Epithelial cell of proximal tubule (primary cell): ENCODE measurements around the gene ZNF148. TPM values are rescaled to one million over a fixed set of nuclear protein-coding genes. Genes with fewer than 3 reads are reported as not detected.
A peak's percentile ranks its signal among the peaks of the same experiment; 100 is the strongest.

Experiments used
- DNase-seq: peaks from one replicate; pipeline ENCODE4 v3.0.0-alpha.2; 2011; ENCODE audit warnings: low read depth
- H3K4me3 ChIP-seq: 2 replicates; pipeline ENCODE4 v1.5.1; 2011; ENCODE audit warnings: low read depth, mild to moderate bottlenecking, low read length
- total RNA-seq: library from RNA; depleted of rRNA; stranded (reverse); fragments of >200 nt; gene quantifications from 2 replicates; pipeline ENCODE4 v1.2.3, GENCODE V29; 2015
- TF ChIP-seq, protein P1 (sequence below): conservative IDR thresholded peaks from 2 replicates; pipeline ENCODE4 v1.5.1; 2012; ENCODE audit warnings: low read depth, mild to moderate bottlenecking, low read length

ZNF148 gene
- total RNA-seq, 1 donor from 2014 or later: 16.3 TPM

DNA sequence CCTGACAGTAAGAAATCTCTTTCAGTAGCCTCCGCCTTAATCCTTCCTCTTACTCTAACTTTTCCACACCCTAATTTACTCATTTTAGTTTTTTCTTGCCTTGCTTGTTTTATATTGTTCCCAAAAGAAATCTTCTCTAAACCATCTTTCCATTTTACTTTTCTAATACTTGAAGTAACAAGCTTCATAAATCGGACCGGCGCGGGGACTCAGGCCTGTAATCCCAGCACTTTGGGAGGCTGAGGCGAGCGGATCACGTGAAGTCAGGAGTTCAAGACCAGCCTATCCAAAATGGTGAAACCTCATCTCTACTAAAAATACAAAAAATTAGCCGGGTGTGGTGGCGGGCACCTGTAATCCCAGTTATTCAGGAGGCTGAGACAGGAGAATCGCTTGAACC is 17.3 kb downstream of the ZNF148 start:
- H3K4me3 ChIP-seq: peak overlapping the region; percentile 76
- DNase-seq: no peak
- TF ChIP-seq, protein P1, sequence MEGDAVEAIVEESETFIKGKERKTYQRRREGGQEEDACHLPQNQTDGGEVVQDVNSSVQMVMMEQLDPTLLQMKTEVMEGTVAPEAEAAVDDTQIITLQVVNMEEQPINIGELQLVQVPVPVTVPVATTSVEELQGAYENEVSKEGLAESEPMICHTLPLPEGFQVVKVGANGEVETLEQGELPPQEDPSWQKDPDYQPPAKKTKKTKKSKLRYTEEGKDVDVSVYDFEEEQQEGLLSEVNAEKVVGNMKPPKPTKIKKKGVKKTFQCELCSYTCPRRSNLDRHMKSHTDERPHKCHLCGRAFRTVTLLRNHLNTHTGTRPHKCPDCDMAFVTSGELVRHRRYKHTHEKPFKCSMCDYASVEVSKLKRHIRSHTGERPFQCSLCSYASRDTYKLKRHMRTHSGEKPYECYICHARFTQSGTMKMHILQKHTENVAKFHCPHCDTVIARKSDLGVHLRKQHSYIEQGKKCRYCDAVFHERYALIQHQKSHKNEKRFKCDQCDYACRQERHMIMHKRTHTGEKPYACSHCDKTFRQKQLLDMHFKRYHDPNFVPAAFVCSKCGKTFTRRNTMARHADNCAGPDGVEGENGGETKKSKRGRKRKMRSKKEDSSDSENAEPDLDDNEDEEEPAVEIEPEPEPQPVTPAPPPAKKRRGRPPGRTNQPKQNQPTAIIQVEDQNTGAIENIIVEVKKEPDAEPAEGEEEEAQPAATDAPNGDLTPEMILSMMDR: no peak

DNA sequence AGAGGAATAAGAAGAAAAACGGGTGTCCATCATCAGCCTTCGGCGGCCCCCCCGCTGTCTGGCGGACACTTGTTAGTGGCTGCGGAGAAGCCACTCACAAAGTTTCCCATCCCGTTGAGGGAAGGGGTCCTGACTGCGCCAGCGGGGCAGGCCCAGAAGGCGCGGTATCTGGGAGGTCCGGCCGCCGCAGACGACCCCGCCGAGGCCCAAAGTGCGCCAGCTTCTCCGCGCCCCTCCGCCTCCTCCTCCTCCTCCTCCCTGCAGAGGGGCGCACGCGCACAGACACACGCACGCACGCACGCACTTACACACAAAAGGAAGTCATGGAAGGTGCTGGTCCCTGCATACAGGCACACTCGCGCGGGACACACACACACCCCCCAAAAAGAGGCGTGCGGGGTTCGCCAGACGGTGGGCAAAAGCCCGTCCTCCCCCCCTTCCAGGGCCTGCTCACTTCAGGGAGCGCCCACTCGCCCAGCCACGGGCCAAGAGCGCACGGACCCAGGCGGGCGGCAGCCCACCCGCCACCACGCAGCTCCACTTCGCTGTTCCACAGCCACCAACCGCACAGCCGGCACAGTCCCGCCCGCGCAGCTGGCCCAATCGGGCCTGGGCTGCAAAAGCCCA is 18.0 kb downstream of the ZNF148 start:
- no peak for DNase-seq
- TF ChIP-seq, protein P1: no peak
- H3K4me3 ChIP-seq: peak overlapping the region; percentile 76

DNA sequence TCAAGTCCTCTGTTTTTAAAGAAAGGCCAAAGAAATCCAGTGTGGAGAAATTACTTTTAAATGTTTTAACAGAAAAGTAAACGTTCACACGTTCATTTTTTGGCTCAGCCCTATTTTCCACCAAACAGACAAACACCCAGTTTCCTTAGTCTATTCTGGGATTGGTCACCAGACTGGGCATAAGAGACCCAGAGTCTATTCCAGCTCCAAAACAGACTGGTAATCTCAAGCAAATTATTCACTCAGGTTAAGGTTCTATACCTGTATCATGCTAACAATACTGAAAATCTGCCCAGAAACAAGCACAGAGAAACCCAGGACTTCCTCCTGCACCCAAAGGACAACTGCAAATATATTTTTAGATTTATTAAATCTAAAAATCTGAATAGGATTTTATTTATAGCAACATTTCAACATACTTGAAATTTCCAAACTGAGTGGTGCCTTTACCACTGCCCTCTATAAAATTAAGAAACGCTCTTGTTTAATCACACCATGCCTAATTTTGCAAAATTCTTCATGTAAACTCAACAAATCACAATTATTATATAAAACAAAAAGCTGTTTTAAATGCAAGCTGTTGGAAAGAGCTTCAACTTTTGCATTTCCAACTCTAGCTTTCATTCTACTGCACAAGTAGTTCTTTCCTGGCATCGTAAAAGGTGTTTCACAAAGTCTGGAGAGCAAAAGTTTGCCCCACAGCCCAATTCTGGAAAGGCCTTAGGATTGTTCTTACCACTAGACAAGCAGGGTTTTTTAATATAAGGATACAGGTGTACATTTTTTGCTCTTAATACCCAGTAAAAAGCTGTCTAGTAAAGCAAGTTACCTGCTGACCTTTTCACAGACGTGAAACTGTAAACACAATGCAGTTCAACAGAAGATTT is 18.7 kb downstream of the ZNF148 start:
- peak overlapping the region; percentile 76 for H3K4me3 ChIP-seq
- DNase-seq: no peak
- TF ChIP-seq, protein P1: no peak

DNA sequence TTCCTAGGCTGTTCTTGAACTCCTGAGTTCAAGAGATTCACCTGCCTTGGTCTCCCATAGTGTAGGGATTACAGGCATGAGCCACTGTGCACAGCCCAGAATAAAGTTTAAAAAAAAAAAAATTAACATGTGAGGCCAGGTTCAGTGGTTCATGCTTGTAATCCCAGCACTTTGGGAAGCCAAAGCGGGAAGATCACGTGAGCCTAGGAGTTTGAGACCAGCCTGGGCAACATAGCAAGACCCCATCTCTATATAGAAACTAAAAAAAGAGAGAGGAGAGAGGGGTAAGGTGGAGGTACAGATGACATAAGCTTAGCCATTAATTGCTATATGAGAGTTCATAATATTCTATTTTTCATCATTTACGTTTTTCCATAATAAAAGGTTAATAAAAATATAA is 21.5 kb downstream of the ZNF148 start:
- H3K4me3 ChIP-seq: no peak overlapping the region
- TF ChIP-seq, protein P1: no peak
- no peak for DNase-seq

DNA sequence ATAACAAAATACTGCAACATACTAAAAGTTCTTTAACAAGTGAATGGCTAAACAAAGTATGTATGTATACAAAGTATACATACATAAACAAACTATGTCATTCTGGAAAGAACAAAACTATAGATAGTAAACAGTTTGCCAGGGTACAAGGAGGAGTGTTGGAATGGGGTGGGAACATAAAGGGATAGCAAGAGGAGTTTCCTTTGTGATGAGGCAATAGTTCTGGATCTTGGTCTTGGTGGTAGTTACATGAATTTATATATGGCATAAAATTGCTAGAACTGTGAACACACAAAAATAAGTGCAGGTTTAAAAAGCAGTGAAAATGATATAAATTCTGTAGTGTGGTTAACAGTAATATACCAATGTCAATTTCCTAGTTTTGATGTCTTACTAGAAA is 22.0 kb downstream of the ZNF148 start:
- no peak overlapping the region for H3K4me3 ChIP-seq
- TF ChIP-seq, protein P1: no peak
- DNase-seq: no peak

DNA sequence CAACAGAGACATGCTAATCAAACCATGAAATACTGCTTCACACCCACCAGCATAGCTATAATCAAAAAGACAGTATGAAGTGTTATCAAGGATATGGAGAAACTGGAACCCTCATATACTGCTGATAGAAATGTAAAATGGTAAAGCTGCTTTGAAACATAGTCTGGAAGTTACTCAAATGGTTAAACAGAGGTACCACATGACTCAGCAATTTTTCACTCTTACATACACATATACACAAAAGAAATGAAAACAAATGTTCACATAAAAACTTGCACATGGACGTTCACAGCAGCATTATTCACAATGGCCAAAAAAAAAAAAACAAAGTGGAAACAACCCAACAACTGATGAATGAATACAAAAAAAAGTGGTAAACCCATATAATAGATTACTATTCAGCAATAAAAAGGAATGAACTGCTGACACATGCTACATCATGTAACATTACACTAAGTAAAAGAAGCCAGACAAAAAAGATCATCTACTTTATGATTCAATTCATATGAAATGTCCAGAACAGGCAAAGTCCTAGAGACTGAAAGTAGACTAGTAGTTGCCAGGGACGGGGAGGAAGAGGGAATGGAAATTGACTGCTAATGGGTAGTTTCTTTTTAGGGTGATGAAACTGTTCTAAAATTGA is 23.2 kb downstream of the ZNF148 start:
- TF ChIP-seq, protein P1: no peak
- DNase-seq: no peak
- no peak overlapping the region for H3K4me3 ChIP-seq
